Keratinocyte (primary cell): Measurements from ENCODE around the gene MAP2K5.
A peak's percentile ranks its signal among the peaks of the same experiment; 100 is the strongest.

Experiments
- EZH2 ChIP-seq: IDR thresholded peaks from one replicate; pipeline ENCODE4 v1.6.1; 2012; ENCODE audit warnings: inconsistent platforms, mild to moderate bottlenecking, low read length, moderate library complexity
- TF ChIP-seq, protein P1 (sequence below), 3 experiments: IDR thresholded peaks in 1 of 3; conservative IDR thresholded peaks in 1 of 3; optimal IDR thresholded peaks in 1 of 3; 2 replicates in 2 of 3; 3 replicates in 1 of 3; pipeline versions ENCODE3 to v1.5.1; 2011; ENCODE audit warnings: low read length in 3 of 3, mild to moderate bottlenecking in 3 of 3, moderate library complexity in 2 of 3, control low read depth in 1 of 3, inconsistent platforms in 1 of 3; ENCODE audit not compliant: insufficient read depth in 2 of 3; ENCODE audit errors: extremely low read depth in 1 of 3

DNA sequence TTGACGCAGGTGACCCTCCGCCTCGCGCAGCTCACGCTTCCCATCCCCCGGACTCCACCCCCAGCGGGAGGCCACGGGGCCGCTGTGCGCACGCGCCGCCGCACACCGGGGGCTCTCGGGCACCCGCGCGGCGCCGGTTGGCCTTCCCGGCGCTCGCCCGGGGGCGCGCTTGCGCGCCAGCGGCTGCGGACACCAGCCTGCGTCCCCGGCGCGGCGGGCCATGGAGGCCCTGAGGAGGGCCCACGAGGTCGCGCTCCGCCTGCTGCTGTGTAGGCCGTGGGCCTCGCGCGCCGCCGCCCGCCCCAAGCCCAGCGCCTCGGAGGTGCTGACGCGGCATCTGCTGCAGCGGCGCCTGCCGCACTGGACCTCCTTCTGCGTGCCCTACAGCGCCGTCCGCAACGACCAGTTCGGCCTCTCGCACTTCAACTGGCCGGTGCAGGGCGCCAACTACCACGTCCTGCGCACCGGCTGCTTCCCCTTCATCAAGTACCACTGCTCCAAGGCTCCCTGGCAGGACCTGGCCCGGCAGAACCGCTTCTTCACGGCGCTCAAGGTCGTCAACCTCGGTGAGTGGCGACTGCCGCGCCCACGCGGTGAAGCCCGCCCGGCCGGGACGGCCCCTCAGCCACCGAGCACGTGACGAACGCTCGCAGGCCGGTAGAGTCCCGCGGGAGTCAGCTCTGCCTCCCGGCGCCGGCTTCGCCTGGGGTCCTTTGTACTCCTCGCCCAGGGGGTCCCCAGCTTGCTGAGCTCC lies 21.3 kb upstream of the MAP2K5 start, which contains the start of gene C15orf61:
- TF ChIP-seq, protein P1, sequence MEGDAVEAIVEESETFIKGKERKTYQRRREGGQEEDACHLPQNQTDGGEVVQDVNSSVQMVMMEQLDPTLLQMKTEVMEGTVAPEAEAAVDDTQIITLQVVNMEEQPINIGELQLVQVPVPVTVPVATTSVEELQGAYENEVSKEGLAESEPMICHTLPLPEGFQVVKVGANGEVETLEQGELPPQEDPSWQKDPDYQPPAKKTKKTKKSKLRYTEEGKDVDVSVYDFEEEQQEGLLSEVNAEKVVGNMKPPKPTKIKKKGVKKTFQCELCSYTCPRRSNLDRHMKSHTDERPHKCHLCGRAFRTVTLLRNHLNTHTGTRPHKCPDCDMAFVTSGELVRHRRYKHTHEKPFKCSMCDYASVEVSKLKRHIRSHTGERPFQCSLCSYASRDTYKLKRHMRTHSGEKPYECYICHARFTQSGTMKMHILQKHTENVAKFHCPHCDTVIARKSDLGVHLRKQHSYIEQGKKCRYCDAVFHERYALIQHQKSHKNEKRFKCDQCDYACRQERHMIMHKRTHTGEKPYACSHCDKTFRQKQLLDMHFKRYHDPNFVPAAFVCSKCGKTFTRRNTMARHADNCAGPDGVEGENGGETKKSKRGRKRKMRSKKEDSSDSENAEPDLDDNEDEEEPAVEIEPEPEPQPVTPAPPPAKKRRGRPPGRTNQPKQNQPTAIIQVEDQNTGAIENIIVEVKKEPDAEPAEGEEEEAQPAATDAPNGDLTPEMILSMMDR (optimal IDR thresholded peaks at IDR 0.05 in 1 of 3, IDR thresholded peaks at IDR 0.05 in 1 of 3, conservative IDR thresholded peaks at IDR 0.05 in 1 of 3; ENCODE audit: extremely low read depth in 1 of 3, insufficient read depth in 2 of 3, low read length in 3 of 3) = peak in 1 of 3 experiments; percentile 42
- no peak for TF ChIP-seq EZH2
